Nephron progenitor cell (in vitro differentiated cells): ENCODE measurements around the gene GRK6.

Source experiments
- DNase-seq: peaks from one replicate; pipeline ENCODE4 v3.0.0; 2021
- H3K27ac Mint-ChIP-seq: 2 replicates; pipeline ENCODE4 v1.8.0; 2021; ENCODE audit warnings: mild to moderate bottlenecking, moderate library complexity, mixed read lengths
- H3K27me3 Mint-ChIP-seq: 2 replicates; pipeline ENCODE4 v1.8.0; 2021; ENCODE audit warnings: mild to moderate bottlenecking, low read depth, mixed read lengths; ENCODE audit not compliant: poor library complexity
- H3K36me3 Mint-ChIP-seq: 2 replicates; pipeline ENCODE4 v1.8.0; 2021; ENCODE audit warnings: low read depth, mixed read lengths
- H3K4me1 Mint-ChIP-seq: 2 replicates; pipeline ENCODE4 v1.8.0; 2021; ENCODE audit warnings: mixed read lengths
- H3K4me3 Mint-ChIP-seq: 2 replicates; pipeline ENCODE4 v1.8.0; 2021; ENCODE audit warnings: mild to moderate bottlenecking, moderate library complexity, mixed read lengths
- H3K9me3 Mint-ChIP-seq: 2 replicates; pipeline ENCODE4 v1.8.0; 2021; ENCODE audit warnings: mild to moderate bottlenecking, moderate library complexity, mixed read lengths
- TF ChIP-seq, protein P1 (sequence below): fragments of 200-600 bp; sonication (generic); IDR thresholded peaks from 2 replicates; pipeline ENCODE4 v1.5.0; 2021; ENCODE audit warnings: antibody characterized with exemption

The GRK6 gene

DNA sequence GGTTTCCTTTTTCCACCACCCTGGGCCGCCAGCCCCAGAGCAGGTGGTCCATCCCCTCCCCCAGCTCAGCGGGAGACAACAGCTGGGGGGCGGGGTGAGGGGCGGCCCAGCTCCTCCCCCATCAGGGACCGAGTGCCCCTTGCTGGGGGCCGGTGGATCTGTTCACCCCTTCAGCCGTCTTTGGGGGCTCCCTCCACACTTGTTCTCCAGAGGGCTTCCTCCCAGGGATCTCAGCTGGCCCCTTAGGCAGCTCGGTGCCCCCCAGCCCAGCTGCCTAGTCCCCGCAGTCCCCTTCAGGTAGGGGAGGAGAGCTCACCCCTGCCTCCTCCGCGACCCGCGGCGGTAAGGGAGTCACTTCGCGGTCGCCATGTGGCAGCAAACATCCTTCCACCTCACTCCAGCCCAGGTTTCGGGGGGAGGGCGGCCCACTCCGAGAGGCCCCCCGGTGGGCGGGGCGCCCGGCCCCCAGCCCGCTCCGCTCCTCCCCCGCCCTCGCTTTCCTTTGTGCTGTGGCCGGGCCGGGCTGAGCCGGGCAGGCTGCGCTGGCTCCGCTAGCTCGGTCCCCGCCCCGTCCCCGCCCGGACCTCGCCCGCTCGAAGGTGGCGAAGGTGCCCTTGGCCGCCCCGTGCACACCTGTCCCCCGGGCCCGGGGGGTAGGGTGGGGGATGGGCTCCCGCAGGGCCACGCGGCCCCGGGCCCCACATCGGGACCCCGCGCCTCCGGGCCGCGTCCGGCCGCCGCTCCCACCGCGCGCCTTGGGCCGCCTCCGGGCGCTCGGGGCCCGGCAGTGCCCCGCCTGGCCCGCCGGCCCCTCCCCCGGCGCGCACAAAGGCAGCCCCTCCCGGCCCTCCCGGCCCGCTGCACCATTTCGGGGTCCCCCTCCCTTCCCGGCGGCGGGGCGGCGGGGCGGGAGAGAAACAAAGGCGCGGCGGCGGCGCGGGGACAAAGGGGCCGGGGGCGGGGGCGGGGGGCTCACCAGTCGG is 46.3 kb downstream of the GRK6 start:
- H3K4me1 Mint-ChIP-seq = peaks cover 69% of the 10 kb centered on the region
- TF ChIP-seq, protein P1, sequence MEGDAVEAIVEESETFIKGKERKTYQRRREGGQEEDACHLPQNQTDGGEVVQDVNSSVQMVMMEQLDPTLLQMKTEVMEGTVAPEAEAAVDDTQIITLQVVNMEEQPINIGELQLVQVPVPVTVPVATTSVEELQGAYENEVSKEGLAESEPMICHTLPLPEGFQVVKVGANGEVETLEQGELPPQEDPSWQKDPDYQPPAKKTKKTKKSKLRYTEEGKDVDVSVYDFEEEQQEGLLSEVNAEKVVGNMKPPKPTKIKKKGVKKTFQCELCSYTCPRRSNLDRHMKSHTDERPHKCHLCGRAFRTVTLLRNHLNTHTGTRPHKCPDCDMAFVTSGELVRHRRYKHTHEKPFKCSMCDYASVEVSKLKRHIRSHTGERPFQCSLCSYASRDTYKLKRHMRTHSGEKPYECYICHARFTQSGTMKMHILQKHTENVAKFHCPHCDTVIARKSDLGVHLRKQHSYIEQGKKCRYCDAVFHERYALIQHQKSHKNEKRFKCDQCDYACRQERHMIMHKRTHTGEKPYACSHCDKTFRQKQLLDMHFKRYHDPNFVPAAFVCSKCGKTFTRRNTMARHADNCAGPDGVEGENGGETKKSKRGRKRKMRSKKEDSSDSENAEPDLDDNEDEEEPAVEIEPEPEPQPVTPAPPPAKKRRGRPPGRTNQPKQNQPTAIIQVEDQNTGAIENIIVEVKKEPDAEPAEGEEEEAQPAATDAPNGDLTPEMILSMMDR = no peak
- H3K9me3 Mint-ChIP-seq = peaks cover 3% of the 10 kb centered on the region
- H3K36me3 Mint-ChIP-seq = peaks cover 24% of the 10 kb centered on the region
- H3K27me3 Mint-ChIP-seq = no peaks in the 10 kb centered on the region
- DNase-seq = peak; percentile 74
- peak overlapping the region; percentile 84 for H3K4me3 Mint-ChIP-seq
- peak overlapping the region; percentile 51 for H3K27ac Mint-ChIP-seq

- no peaks in the 10 kb centered on the region for H3K9me3 Mint-ChIP-seq
- TF ChIP-seq, protein P1 = no peak
- H3K27me3 Mint-ChIP-seq = no peaks in the 10 kb centered on the region
- H3K4me3 Mint-ChIP-seq = peak within 1 kb of the TSS; percentile 84
- peaks cover 16% of the 10 kb centered on the region for H3K36me3 Mint-ChIP-seq
- DNase-seq = peak; percentile 65
- peaks cover 76% of the 10 kb centered on the region for H3K4me1 Mint-ChIP-seq
- peak within 1 kb of the TSS; percentile 74 for H3K27ac Mint-ChIP-seq
These were observed 47.0 kb downstream of the GRK6 start, which contains the start of gene DBN1 for GRCh38 chr5:177473443-177474001. Gene DBN1 (minus strand): TSS chr5:177473634. CDS start chr5:177473521, 113 bp downstream.

DNA sequence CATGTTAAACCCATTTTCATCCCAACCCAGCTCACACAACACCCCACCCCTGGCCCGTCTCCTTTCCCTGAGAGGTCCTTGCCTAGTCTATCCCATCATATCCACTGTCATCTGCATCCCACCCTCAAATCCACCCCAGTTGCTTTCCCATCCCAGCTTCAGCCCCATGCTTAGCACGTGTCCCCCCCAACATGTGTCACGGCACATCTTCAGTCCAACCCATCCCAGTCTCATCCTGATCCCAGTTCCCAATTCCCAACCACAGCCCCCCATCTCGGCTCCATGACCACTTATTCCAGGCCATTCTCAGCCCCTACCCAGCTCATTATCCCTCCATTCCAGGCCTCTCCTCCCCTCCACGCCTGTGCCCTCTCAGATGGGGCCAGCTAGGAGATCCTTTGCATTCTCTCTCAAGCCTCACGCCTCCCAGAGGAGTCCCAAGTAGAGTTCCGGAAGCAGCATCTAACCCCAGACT is 47.6 kb downstream of the GRK6 start:
- Mint-ChIP-seq H3K27ac (peak overlapping the region; percentile 74), H3K4me3 (peak overlapping the region; percentile 80), H3K9me3 (no peaks in the 10 kb centered on the region), H3K36me3 (peaks cover 11% of the 10 kb centered on the region), H3K4me1 (peaks cover 77% of the 10 kb centered on the region), H3K27me3 (no peaks in the 10 kb centered on the region)
- no peak for DNase-seq
- TF ChIP-seq, protein P1 = no peak

GRCh38 chr5:177474846-177475562 is 48.5 kb downstream of the GRK6 start:
- H3K36me3 Mint-ChIP-seq = peaks cover 13% of the 10 kb centered on the region
- H3K27me3 Mint-ChIP-seq = no peaks in the 10 kb centered on the region
- TF ChIP-seq, protein P1 = no peak
- DNase-seq = no peak
- peak overlapping the region; percentile 80 for H3K4me3 Mint-ChIP-seq
- H3K4me1 Mint-ChIP-seq = peaks cover 79% of the 10 kb centered on the region
- no peaks in the 10 kb centered on the region for H3K9me3 Mint-ChIP-seq
- H3K27ac Mint-ChIP-seq = no peak overlapping the region

DNA sequence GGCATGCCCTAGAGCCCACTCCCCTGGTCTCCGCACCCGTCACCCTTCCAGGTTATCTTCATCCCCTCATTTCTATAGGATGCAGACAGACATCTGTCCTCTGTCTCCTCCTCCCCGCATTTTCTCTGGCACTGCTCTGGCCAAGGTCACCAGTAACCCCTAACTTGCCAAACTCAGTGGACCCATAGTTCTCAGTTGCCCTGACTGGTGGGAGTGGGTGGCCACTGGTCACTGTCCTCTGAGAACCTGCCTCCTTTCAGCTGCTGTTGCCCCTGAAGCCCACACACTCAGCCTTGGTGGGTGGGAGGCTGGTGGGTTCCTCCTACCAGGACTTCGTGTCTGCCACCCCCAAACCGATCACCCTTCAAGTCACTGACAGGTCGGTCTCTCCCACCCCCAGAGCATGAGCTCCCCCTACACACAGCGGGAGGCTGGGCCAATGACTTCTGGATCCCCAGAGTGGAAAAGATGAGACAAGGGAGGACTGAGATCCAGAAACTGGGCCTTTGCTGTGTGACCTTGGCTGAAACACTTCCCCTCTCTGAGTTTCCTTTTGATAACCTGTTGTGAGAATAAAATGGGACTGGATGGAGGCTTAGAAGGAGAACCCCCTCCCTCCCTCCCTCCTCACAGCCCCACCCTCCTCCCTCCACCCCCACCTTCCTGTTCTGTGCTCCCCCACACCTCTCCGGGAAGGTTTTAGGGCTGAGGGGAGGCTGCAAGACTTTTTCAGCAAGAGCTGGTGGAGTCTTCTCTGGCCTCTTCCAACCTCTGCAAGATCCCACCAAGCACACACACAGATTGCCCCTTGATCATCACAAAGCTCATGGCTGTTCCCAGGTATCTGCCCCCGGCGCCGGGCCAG is 49.3 kb downstream of the GRK6 start:
- Mint-ChIP-seq H3K4me3 (peak overlapping the region; percentile 51), H3K9me3 (no peaks in the 10 kb centered on the region), H3K27ac (no peak overlapping the region), H3K36me3 (peaks cover 7% of the 10 kb centered on the region), H3K27me3 (no peaks in the 10 kb centered on the region), H3K4me1 (peaks cover 74% of the 10 kb centered on the region)
- no peak for DNase-seq
- TF ChIP-seq, protein P1 = no peak
